Spleen (tissue), 11 donors: ENCODE measurements around the gene FGF8. TPM values are rescaled to one million over a fixed set of nuclear protein-coding genes. Genes with fewer than 3 reads are reported as not detected.

Experiments used
- DNase-seq: peaks from one replicate; pipeline ENCODE4 v3.0.0-alpha.2; 2020
- H3K27ac ChIP-seq, 8 donors: fragments of 200-600 bp; sonication (generic) in 7 of 8; 1 replicate in 4 of 8; 2 replicates in 4 of 8; pipeline versions ENCODE4 v1.5.0 to v1.8.0; 2016 to 2021; ENCODE audit warnings: inconsistent platforms in 4 of 8, mild to moderate bottlenecking in 4 of 8, moderate library complexity in 1 of 8
- H3K27me3 ChIP-seq, 7 donors: fragments of 200-600 bp; sonication (generic) in 6 of 7; replicated peaks in 1 of 7; 1 replicate in 4 of 7; 2 replicates in 3 of 7; pipeline versions ENCODE4 v1.5.0 to v1.8.0; 2016 to 2021; ENCODE audit warnings: inconsistent platforms in 3 of 7, mild to moderate bottlenecking in 1 of 7
- H3K36me3 ChIP-seq, 6 donors: fragments of 200-600 bp; sonication (generic) in 5 of 6; 1 replicate in 4 of 6; 2 replicates in 2 of 6; pipeline versions ENCODE4 v1.5.0 to v1.8.0; 2016 to 2021; ENCODE audit warnings: inconsistent platforms in 2 of 6
- H3K4me1 ChIP-seq, 6 donors: fragments of 200-600 bp; sonication (generic) in 5 of 6; 1 replicate in 3 of 6; 2 replicates in 3 of 6; pipeline versions ENCODE4 v1.5.0 to v1.8.0; 2016 to 2021; ENCODE audit warnings: inconsistent platforms in 3 of 6
- H3K4me3 ChIP-seq, 8 donors: fragments of 200-600 bp; sonication (generic) in 7 of 8; 1 replicate in 4 of 8; 2 replicates in 4 of 8; pipeline versions ENCODE4 v1.5.0 to v1.8.0; 2016 to 2021; ENCODE audit warnings: inconsistent platforms in 4 of 8, mild to moderate bottlenecking in 4 of 8, moderate library complexity in 2 of 8
- H3K9me3 ChIP-seq, 8 donors: fragments of 200-600 bp; sonication (generic) in 7 of 8; 1 replicate in 4 of 8; 2 replicates in 4 of 8; pipeline versions ENCODE4 v1.5.0 to v1.8.0; 2016 to 2021; ENCODE audit warnings: inconsistent platforms in 4 of 8
- CTCF ChIP-seq, 11 experiments: fragments of 200-600 bp in 7 of 11; fragments of 450-650 bp in 4 of 11; sonication (generic) in 4 of 11; IDR thresholded peaks in 8 of 11; conservative IDR thresholded peaks in 3 of 11; 1 replicate in 7 of 11; 2 replicates in 4 of 11; pipeline versions ENCODE4 v1.4.0 to v1.8.0; 2016 to 2021; ENCODE audit warnings: antibody characterized with exemption in 11 of 11, inconsistent platforms in 4 of 11, mild to moderate bottlenecking in 1 of 11
- POLR2A ChIP-seq, 3 donors: fragments of 450-650 bp; IDR thresholded peaks; one replicate each; pipeline ENCODE4 v1.5.1; 2017; ENCODE audit warnings: antibody characterized with exemption in 3 of 3, mild to moderate bottlenecking in 1 of 3
- POLR2AphosphoS5 ChIP-seq, 3 donors: sonication (generic); formaldehyde crosslinking; IDR thresholded peaks; one replicate each; pipeline ENCODE4 v1.5.1; 2017; ENCODE audit warnings: antibody characterized with exemption in 3 of 3
- WGBS, 5 donors: extraction: QIAGEN DNeasy Blood & Tissue Kit in 3 of 5; methylation state at CpG; one replicate each; pipeline versions ENCODE4 v1.1.5 to v1.1.7; 2013 to 2018; 5-methylcytosine and 5-hydroxymethylcytosine counted together
- intact Hi-C: fragments of 100-400 bp; cut with DNase I; formaldehyde crosslinking; loops from one replicate; pipeline ENCODE4 v1.15.0; 2023; ENCODE audit warnings: low total_unique reads
- polyA plus RNA-seq, 3 donors: library from polyadenylated mRNA; stranded (reverse); fragments of 200-250 nt; gene quantifications; one replicate each; pipeline ENCODE4 v1.2.1, GENCODE V29; 2013
- total RNA-seq, 7 donors: library from RNA; depleted of rRNA in 3 of 7; stranded (reverse); fragments of >200 nt in 3 of 7; fragmentation: NEBNext Ultra II Directional in 4 of 7; extraction: Animal tissue kit (Norgen Biotek cat#: 25700) in 4 of 7; gene quantifications; one replicate each; pipeline versions ENCODE4 v1.1.0 to v1.2.1, GENCODE V29; 2016 to 2021
- donor health status: healthy with polysubstance abuse.
- donor health status: DM: no; HTN: no; CAD: no; lungs with moderate emphysema.
- donor health status: DM: no; HTN: no; CAD: no.
- donor health status: Bipolar disorder and iron deficiency.
- donor health status: healthy.
- donor health status: DM: no; HTN: no; CAD: no.
- donor health status: DM: yes; HTN: yes; CAD: no.

FGF8 gene
- total and polyA plus RNA-seq, 10 donors, result 0.11 TPM; not detected in 8

- Histone ChIP-seq H3K27ac (no peak overlapping the region), H3K27me3 (peaks cover 0 to 50% (median 41%) of the 10 kb centered on the region in 7 donors), H3K36me3 (peaks cover 0 to 16% (median 5%) of the 10 kb centered on the region in 6 donors), H3K4me3 (peak overlapping the region; percentile 30 to 74 (median 47)), H3K4me1 (peaks cover 16 to 86% (median 76%) of the 10 kb centered on the region in 6 donors), H3K9me3 (no peaks in the 10 kb centered on the region)
- intact Hi-C loops, result loop anchor here (5.0 to 10.0 kb wide), 2 partner anchors 176 to 568 kb away; no protein-coding TSS in a partner anchor
- DNase-seq, result no peak
- no peak for TF ChIP-seq POLR2AphosphoS5 (IDR thresholded peaks at IDR 0.05)
- TF ChIP-seq CTCF (IDR thresholded peaks at IDR 0.05 in 8 of 11, conservative IDR thresholded peaks at IDR 0.05 in 3 of 11), result peak in 4 of 11 experiments; percentile 5 to 36 (median 15)
- 19 to 35% (median 24%) methylated on average over 9 to 17 of the region's 17 CpGs for WGBS, 5 donors
Observed at GRCh38 chr10:101780187-101780817, 4.4 kb upstream of the FGF8 start.

- TF ChIP-seq POLR2A (IDR thresholded peaks at IDR 0.05) (no peak), CTCF (IDR thresholded peaks at IDR 0.05 in 8 of 11, conservative IDR thresholded peaks at IDR 0.05 in 3 of 11) (peak; percentile 49 to 95 (median 90)), POLR2AphosphoS5 (IDR thresholded peaks at IDR 0.05) (peak; percentile 15 to 72 (median 42))
- DNase-seq, result peak; percentile 96
- Histone ChIP-seq H3K27me3 (peaks cover 4 to 56% (median 48%) of the 10 kb centered on the region in 7 donors), H3K36me3 (peaks cover 0 to 10% (median under 1%) of the 10 kb centered on the region in 6 donors), H3K9me3 (no peaks in the 10 kb centered on the region), H3K4me3 (peak overlapping the region; percentile 30 to 74 (median 47)), H3K4me1 (peaks cover 22 to 86% (median 78%) of the 10 kb centered on the region in 6 donors), H3K27ac (no peak overlapping the region)
- 1 to 3% (median 2%) methylated on average over 30 to 51 of the region's 51 CpGs for WGBS, 5 donors
- intact Hi-C loops, result loop anchor here (5.0 to 10.0 kb wide), 2 partner anchors 175 to 567 kb away; no protein-coding TSS in a partner anchor
Observed at GRCh38 chr10:101779544-101780186, 3.8 kb upstream of the FGF8 start.

- WGBS, 5 donors, result 3 to 7% (median 5%) methylated on average over 33 to 58 of the region's 58 CpGs
- H3K36me3 ChIP-seq, result peaks cover 0 to 3% (median 0%) of the 10 kb centered on the region in 6 donors
- no peak overlapping the region for H3K27ac ChIP-seq
- H3K4me3 ChIP-seq, result peak overlapping the region; percentile 30 to 74 (median 47)
- H3K4me1 ChIP-seq, result peaks cover 22 to 86% (median 79%) of the 10 kb centered on the region in 6 donors
- TF ChIP-seq CTCF (IDR thresholded peaks at IDR 0.05 in 8 of 11, conservative IDR thresholded peaks at IDR 0.05 in 3 of 11) (no peak), POLR2A (IDR thresholded peaks at IDR 0.05) (no peak), POLR2AphosphoS5 (IDR thresholded peaks at IDR 0.05) (peak in 1 of 3 donors; percentile 47)
- intact Hi-C loops, result no loop called here
- H3K9me3 ChIP-seq, result no peaks in the 10 kb centered on the region
- peaks cover 4 to 63% (median 55%) of the 10 kb centered on the region in 7 donors for H3K27me3 ChIP-seq
- peak; percentile 81 for DNase-seq
Observed at GRCh38 chr10:101778781-101779543, 3.0 kb upstream of the FGF8 start.
